ENCODE data around the gene CMIP.
A peak's percentile ranks its signal among the peaks of the same experiment; 100 is the strongest.
"Not testable (repeated sequence)": the region's sequence is repeated elsewhere in the genome, so short reads cannot be mapped to it uniquely, and the experiment has no call there.

Gene CMIP

GRCh38 chr16:81687131-81687456 is 242.5 kb downstream of the CMIP start:
- DNase-seq (ENCODE audit: low read depth) = no peak

- DNase-seq (ENCODE audit: low read depth) = no peak
Measured at GRCh38 chr16:81688182-81688581, 243.6 kb downstream of the CMIP start.

- not testable (repeated sequence) for DNase-seq (ENCODE audit: low read depth)
Measured at GRCh38 chr16:81688839-81689238, 244.2 kb downstream of the CMIP start.

GRCh38 chr16:81692021-81692420 is 247.4 kb downstream of the CMIP start:
- DNase-seq (ENCODE audit: low read depth) = no peak

GRCh38 chr16:81692571-81692970 is 248.0 kb downstream of the CMIP start:
- no peak for DNase-seq (ENCODE audit: low read depth)

GRCh38 chr16:81693041-81693743 is 248.6 kb downstream of the CMIP start:
- no peak for DNase-seq (ENCODE audit: low read depth)

GRCh38 chr16:81693744-81694303 is 249.2 kb downstream of the CMIP start:
- no peak for DNase-seq (ENCODE audit: low read depth)

GRCh38 chr16:81694494-81695280 is 250.1 kb downstream of the CMIP start:
- no peak for DNase-seq (ENCODE audit: low read depth)

GRCh38 chr16:81695321-81696165 is 250.9 kb downstream of the CMIP start:
- no peak for DNase-seq (ENCODE audit: low read depth)

- no peak for DNase-seq (ENCODE audit: low read depth)
Measured at GRCh38 chr16:81696166-81696960, 251.8 kb downstream of the CMIP start.

- peak; percentile 14 for DNase-seq (ENCODE audit: low read depth)
Measured at GRCh38 chr16:81696961-81697615, 252.5 kb downstream of the CMIP start.

GRCh38 chr16:81697616-81698309 is 253.2 kb downstream of the CMIP start:
- DNase-seq (ENCODE audit: low read depth) = no peak

- no peak for DNase-seq (ENCODE audit: low read depth)
Measured at GRCh38 chr16:81698310-81698641, 253.7 kb downstream of the CMIP start.

- DNase-seq (ENCODE audit: low read depth) = no peak
Measured at GRCh38 chr16:81699596-81699995, 255.0 kb downstream of the CMIP start.

GRCh38 chr16:81700071-81700779 is 255.6 kb downstream of the CMIP start:
- no peak for DNase-seq (ENCODE audit: low read depth)

GRCh38 chr16:81700780-81701165 is 256.2 kb downstream of the CMIP start:
- no peak for DNase-seq (ENCODE audit: low read depth)

GRCh38 chr16:81701296-81701970 is 256.8 kb downstream of the CMIP start:
- no peak for DNase-seq (ENCODE audit: low read depth)

GRCh38 chr16:81702506-81702905 is 257.9 kb downstream of the CMIP start:
- no peak for DNase-seq (ENCODE audit: low read depth)
